Measurements from ENCODE around the gene TRABD2A. TPM values are rescaled to one million over a fixed set of nuclear protein-coding genes. Genes with fewer than 3 reads are reported as not detected.
A peak's percentile ranks its signal among the peaks of the same experiment; 100 is the strongest.

TRABD2A gene
- total and polyA plus RNA-seq, 2 experiments from 2014 or later: not detected

GRCh38 chr2:84912984-84913383 lies 32.1 kb upstream of the TRABD2A start:
- no peak for DNase-seq (ENCODE audit: low read depth in 1 of 2, low spot score in 1 of 2)
- H3K27ac ChIP-seq: no peak overlapping the region
- H3K36me3 ChIP-seq: no peaks in the 10 kb centered on the region
- no peak for TF ChIP-seq CTCF (IDR thresholded peaks at IDR 0.05; ENCODE audit: low read depth, low read length)
- no peaks in the 10 kb centered on the region for H3K27me3 ChIP-seq
- no peaks in the 10 kb centered on the region for H3K4me1 ChIP-seq (ENCODE audit: low read depth)
- H3K9me3 ChIP-seq (ENCODE audit: low read depth): no peaks in the 10 kb centered on the region
- no peak overlapping the region for H3K4me3 ChIP-seq

DNA sequence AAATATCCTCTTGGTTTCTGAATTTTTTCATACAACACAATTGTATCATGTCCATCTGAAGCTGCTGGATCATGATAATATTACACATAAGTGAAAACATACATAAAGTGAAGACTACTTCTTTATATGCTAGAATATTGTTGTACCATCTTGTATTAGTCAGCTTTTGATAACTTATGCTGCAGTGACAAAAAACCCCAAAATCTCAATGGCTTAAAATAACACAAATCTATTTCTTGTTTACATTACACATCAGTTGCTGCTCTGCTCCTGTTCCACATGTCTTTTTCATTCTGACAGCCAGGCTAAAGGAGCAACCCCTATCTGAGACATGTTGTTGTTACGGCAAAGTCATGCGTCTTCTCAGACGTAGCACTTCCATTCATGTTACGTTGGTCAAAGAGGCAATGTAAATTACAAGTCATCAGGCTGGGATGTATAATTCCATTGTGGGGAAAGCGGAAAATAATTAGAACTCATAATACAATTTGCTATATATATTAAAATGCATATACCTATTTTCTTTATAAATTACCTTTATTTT lies 30.3 kb upstream of the TRABD2A start:
- no peak for TF ChIP-seq CTCF (IDR thresholded peaks at IDR 0.05; ENCODE audit: low read depth, low read length)
- no peaks in the 10 kb centered on the region for H3K4me1 ChIP-seq (ENCODE audit: low read depth)
- H3K27me3 ChIP-seq: no peaks in the 10 kb centered on the region
- no peak overlapping the region for H3K27ac ChIP-seq
- no peaks in the 10 kb centered on the region for H3K9me3 ChIP-seq (ENCODE audit: low read depth)
- H3K4me3 ChIP-seq: no peak overlapping the region
- no peak for DNase-seq (ENCODE audit: low read depth in 1 of 2, low spot score in 1 of 2)
- H3K36me3 ChIP-seq: no peaks in the 10 kb centered on the region

GRCh38 chr2:84908948-84909713 lies 28.2 kb upstream of the TRABD2A start:
- H3K36me3 ChIP-seq: no peaks in the 10 kb centered on the region
- no peaks in the 10 kb centered on the region for H3K4me1 ChIP-seq (ENCODE audit: low read depth)
- no peak for DNase-seq (ENCODE audit: low read depth in 1 of 2, low spot score in 1 of 2)
- no peak for TF ChIP-seq CTCF (IDR thresholded peaks at IDR 0.05; ENCODE audit: low read depth, low read length)
- no peaks in the 10 kb centered on the region for H3K27me3 ChIP-seq
- H3K4me3 ChIP-seq: no peak overlapping the region
- H3K27ac ChIP-seq: no peak overlapping the region
- no peaks in the 10 kb centered on the region for H3K9me3 ChIP-seq (ENCODE audit: low read depth)

DNA sequence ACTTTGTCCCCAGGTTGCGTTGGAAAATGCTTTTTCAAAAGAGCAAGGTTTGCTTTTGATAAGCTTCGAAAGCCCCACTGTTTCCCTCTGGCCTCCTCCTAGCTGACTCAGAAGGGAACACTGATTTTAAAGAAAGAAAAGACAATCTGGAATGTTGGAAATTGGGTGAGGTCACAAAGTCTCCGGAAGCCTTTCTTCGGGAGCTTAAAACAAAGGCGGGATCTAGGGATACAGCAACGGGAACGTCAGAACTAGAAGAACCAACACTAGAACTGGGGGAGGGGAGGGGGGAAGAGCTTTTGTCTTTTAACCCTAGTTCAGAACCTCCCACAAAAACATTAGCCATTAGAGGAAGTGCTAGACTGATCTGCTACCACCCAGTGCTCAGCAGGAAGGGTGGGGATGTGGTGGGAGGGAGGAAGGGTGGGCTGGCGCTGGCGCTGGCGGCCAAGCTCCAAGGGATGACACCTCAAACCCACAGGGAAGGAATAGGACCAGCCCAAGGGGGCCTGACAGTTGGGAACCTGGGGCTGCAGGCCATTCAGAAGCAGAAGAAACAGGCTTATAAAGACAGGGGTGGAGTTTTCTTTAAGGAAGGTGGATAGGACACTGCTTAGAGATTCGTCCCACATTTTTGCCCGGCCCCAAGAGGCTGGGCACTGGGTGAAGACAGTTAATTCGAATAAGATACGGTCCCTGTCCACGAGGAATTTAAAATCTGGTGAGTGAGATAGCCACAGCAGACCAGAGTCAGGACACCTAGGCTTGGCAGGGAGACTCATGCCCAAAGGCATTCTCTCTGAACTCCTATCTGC lies 26.2 kb upstream of the TRABD2A start:
- Histone ChIP-seq H3K4me1 (ENCODE audit: low read depth) (no peaks in the 10 kb centered on the region), H3K9me3 (ENCODE audit: low read depth) (no peaks in the 10 kb centered on the region), H3K27me3 (no peaks in the 10 kb centered on the region), H3K27ac (peak overlapping the region; percentile 18), H3K4me3 (peak overlapping the region; percentile 71), H3K36me3 (no peaks in the 10 kb centered on the region)
- peak; percentile 4 to 94 for DNase-seq (ENCODE audit: low read depth in 1 of 2, low spot score in 1 of 2)
- TF ChIP-seq CTCF (IDR thresholded peaks at IDR 0.05; ENCODE audit: low read depth, low read length): no peak

DNA sequence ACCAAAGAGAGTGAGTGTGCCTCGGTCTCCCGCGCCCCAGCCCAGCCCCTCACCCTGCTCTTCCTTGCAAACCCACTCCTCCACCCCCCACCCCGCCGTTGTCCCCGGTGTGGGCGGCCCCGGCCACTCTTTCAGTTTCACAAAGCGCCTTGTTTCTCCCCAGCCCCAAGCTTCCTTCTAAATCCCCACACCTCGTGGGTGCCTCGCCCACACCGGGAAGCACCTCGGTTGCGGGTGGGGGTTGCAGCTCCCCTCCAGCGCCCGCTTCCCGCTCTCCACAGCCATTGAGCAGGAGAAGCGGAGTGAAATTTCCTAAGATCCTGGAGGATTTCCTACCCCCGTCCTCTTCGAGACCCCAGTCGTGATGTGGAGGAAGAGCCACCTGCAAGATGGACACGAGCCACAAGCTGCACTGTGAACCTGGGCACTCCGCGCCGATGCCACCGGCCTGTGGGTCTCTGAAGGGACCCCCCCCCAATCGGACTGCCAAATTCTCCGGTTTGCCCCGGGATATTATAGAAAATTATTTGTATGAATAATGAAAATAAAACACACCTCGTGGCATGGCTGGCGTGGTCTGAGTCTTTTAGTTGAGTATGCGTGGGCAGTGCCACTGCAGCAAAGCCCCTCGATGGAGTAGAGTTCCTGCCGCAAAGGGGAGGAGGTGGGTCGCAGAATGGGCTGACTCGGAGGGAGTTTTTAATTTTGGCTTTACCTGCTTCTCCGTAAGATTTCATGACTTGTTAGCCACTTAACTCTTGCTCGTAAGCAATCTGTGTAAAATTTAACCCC lies 25.4 kb upstream of the TRABD2A start:
- Histone ChIP-seq H3K27me3 (no peaks in the 10 kb centered on the region), H3K4me1 (ENCODE audit: low read depth) (no peaks in the 10 kb centered on the region), H3K27ac (peak overlapping the region; percentile 18), H3K36me3 (no peaks in the 10 kb centered on the region), H3K4me3 (peak overlapping the region; percentile 71), H3K9me3 (ENCODE audit: low read depth) (no peaks in the 10 kb centered on the region)
- TF ChIP-seq CTCF (IDR thresholded peaks at IDR 0.05; ENCODE audit: low read depth, low read length): no peak
- DNase-seq (ENCODE audit: low read depth in 1 of 2, low spot score in 1 of 2): peak in 1 of 2 donors; percentile 19
